ENCODE measurements around the gene FBXO24. TPM values are rescaled to one million over a fixed set of nuclear protein-coding genes. Genes with fewer than 3 reads are reported as not detected.
A peak's percentile ranks its signal among the peaks of the same experiment; 100 is the strongest.

Gene FBXO24
- total RNA-seq, 1 experiment from 2014 or later: 0.55 TPM

- in situ Hi-C loops (cut with HindIII; ENCODE audit: low pct_unique_long_range_greater_than_20kb, low sequenced_read_pairs): no loop called here
- peak; percentile 46 for DNase-seq (ENCODE audit: low read depth, low spot score)
Measured at GRCh38 chr7:100568896-100569844, 17.0 kb upstream of the FBXO24 start.

DNA sequence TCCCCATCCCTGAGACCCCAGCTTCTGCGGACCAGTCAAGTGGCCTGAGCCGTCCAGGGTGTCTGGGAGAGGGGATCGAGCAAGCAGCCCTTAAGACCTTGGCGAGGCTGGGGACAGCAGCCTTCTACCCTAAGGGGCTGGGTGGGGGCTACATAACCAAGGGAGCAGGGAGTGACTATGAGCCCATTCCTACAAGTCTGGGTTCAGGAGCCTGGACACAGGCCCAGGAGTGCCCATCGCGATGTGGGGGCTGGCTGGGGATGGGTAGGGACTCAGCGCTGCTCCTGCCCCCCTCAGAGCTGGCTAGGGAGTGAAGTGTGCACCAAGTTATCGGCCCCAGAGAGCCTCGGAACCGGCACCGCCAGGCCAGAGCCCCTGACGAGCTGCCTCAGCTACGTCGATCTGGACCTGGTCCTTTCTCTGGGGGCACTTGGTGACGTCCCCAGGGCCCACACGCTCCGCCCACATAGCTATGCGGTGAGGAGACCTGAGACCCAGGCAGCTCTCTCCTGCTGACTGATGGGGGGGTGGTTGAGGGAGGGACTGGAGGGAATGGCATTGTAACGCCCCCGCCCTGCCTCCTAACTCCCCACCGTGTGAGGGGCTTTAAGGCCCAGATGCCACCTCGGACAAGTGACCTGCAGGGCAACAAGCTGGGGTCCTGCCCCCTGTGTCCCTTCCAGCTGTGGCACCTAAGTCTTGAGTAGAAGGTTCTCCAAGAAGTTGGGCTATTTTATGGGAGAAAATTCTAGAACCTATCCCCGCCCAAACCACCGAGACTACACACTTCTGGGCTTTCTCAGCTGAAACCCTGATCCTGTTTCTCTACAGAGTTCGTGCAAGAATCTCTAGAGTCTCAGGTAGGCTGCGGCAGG is 14.9 kb upstream of the FBXO24 start:
- in situ Hi-C loops (cut with HindIII; ENCODE audit: low pct_unique_long_range_greater_than_20kb, low sequenced_read_pairs): no loop called here
- no peak for DNase-seq (ENCODE audit: low read depth, low spot score)

DNA sequence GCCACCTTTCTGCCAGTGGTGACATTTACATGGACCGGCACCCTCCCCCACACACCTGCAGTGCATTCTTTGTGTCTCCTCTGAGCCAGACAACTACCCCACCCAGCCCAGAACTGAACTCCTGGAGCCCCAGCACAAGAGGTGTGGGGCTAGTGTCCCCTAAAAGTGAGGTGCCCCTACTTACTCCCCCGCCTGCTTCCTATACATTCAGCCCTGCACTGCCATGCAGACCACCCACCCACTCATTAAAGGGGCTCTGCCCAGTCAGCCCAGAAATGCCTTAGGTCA is 14.4 kb upstream of the FBXO24 start:
- DNase-seq (ENCODE audit: low read depth, low spot score): no peak

GRCh38 chr7:100572281-100572948 is 13.7 kb upstream of the FBXO24 start:
- no peak for DNase-seq (ENCODE audit: low read depth, low spot score)
- in situ Hi-C loops (cut with HindIII; ENCODE audit: low pct_unique_long_range_greater_than_20kb, low sequenced_read_pairs): no loop called here

More for the DNA sequence above, 14.4 kb upstream of the FBXO24 start:
- in situ Hi-C loops (cut with HindIII; ENCODE audit: low pct_unique_long_range_greater_than_20kb, low sequenced_read_pairs): no loop called here

DNA sequence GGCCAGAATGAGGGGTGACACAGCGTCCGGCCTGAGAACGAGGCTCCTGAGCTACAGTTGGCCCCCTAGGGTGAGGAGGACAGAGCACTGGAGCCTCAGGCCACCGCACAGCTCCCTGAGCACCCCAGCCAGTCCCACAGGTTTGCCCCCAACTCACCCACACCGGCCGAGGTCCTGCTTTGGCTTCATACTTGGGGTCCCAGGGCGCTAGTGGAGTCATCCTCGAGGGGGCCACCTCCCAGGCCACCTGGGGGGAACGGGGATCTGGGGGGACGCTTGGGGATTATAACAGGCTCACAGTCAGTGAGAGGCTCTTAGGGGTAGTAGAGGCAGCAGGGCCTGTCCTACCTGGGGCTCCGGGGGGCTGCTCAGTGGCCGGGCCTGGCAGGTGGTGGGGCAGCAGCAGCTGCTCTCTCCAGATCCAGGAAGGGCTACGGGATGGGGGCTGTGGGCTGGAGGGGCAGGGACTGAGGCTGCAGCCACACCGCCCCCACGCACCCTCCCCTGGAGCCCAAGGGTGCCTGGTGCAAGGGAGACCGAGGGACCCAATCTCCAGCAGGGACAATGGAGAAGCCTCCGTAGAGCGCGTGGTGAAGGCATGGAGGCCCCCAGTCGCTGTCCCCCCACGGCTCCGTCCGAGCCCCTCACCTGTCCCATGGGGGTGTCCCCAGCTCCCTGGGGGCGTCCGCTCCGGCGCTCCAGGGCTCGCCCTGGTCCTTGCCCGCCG is 13.0 kb upstream of the FBXO24 start:
- in situ Hi-C loops (cut with HindIII; ENCODE audit: low pct_unique_long_range_greater_than_20kb, low sequenced_read_pairs): no loop called here
- no peak for DNase-seq (ENCODE audit: low read depth, low spot score)

- in situ Hi-C loops (cut with HindIII; ENCODE audit: low pct_unique_long_range_greater_than_20kb, low sequenced_read_pairs): no loop called here
- DNase-seq (ENCODE audit: low read depth, low spot score): no peak
Measured at GRCh38 chr7:100573691-100574361, 12.3 kb upstream of the FBXO24 start, which contains the start of gene SAP25. TSS of gene SAP25 (minus strand) at chr7:100573900. CDS start at chr7:100573742, 158 bp downstream.

GRCh38 chr7:100574362-100575205 is 11.5 kb upstream of the FBXO24 start:
- DNase-seq (ENCODE audit: low read depth, low spot score): no peak
- in situ Hi-C loops (cut with HindIII; ENCODE audit: low pct_unique_long_range_greater_than_20kb, low sequenced_read_pairs): no loop called here

DNA sequence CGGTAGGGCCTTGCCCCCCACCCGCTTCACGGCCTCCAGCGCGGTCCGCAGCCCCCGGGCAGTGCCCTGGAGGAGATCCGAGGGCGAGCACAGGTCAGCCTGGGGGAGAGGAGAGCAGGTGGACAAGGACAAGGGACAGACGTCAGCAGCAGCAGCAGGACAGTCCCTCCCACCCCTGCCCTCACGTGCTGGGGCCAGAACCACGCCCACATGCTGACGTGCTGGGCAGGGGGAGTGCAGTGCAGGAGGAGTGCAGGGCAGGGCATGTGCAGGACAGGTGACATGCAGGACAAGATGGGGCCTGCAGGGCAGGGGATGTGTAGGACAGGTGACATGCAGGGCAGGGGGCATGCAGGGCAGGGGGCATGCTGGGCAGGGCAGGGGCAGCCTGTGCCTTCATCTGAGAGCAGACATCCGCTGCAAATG is 10.9 kb upstream of the FBXO24 start:
- in situ Hi-C loops (cut with HindIII; ENCODE audit: low pct_unique_long_range_greater_than_20kb, low sequenced_read_pairs): no loop called here
- no peak for DNase-seq (ENCODE audit: low read depth, low spot score)

- no peak for DNase-seq (ENCODE audit: low read depth, low spot score)
- in situ Hi-C loops (cut with HindIII; ENCODE audit: low pct_unique_long_range_greater_than_20kb, low sequenced_read_pairs): no loop called here
Measured at GRCh38 chr7:100575746-100576383, 10.3 kb upstream of the FBXO24 start.

DNA sequence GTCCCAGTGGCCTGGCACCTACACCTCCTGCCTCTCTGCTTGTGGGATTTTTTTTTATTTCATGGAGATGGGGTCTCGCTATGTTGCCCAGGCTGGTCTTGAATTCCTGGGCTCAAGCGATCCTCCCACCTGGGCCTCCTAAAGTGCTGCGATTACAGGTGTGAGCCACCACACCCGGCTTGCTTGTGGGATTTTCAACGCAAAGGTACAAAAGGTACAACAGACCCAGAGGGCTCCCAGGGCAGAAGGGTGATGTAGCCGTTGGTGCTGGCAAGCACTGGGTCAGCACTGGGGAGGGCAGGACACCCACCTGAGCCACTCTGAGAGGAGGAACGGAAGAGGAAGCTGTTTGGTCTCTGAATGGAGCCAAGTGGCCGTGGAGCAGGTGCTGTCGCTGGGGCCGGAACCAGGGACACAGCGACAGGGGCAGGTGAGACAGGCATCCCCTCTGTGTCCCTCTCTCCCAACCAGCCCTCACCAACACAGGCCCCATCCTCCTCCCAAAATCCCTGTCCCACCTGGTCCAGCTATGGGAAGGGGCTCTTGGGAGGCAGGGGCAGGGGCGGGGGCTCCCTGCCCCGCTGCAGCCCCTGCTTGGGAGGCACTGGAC is 9.6 kb upstream of the FBXO24 start:
- DNase-seq (ENCODE audit: low read depth, low spot score): no peak
- in situ Hi-C loops (cut with HindIII; ENCODE audit: low pct_unique_long_range_greater_than_20kb, low sequenced_read_pairs): no loop called here

DNA sequence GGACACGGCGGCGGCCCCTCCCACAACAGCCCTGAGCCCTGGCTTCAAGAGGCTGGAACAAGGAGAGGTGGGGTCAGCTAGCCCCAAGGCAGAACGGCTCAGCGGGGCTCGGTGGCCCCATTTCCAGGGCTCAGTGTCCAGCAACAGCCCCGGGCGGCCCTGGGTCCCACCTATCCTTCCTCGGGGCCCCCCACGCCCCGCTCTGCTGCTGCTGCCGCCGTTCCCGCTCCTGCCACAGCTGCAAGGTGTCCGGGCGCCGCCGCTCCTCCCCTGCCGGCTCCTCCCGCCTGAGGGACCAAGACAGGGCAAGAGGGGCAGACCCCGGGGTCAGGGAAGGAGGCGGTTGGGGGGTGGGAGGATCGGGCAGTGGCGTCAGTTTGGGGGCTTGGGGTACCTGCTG is 9.0 kb upstream of the FBXO24 start:
- no peak for DNase-seq (ENCODE audit: low read depth, low spot score)
- in situ Hi-C loops (cut with HindIII; ENCODE audit: low pct_unique_long_range_greater_than_20kb, low sequenced_read_pairs): no loop called here

GRCh38 chr7:100577507-100577906 is 8.6 kb upstream of the FBXO24 start:
- in situ Hi-C loops (cut with HindIII; ENCODE audit: low pct_unique_long_range_greater_than_20kb, low sequenced_read_pairs): no loop called here
- no peak for DNase-seq (ENCODE audit: low read depth, low spot score)

DNA sequence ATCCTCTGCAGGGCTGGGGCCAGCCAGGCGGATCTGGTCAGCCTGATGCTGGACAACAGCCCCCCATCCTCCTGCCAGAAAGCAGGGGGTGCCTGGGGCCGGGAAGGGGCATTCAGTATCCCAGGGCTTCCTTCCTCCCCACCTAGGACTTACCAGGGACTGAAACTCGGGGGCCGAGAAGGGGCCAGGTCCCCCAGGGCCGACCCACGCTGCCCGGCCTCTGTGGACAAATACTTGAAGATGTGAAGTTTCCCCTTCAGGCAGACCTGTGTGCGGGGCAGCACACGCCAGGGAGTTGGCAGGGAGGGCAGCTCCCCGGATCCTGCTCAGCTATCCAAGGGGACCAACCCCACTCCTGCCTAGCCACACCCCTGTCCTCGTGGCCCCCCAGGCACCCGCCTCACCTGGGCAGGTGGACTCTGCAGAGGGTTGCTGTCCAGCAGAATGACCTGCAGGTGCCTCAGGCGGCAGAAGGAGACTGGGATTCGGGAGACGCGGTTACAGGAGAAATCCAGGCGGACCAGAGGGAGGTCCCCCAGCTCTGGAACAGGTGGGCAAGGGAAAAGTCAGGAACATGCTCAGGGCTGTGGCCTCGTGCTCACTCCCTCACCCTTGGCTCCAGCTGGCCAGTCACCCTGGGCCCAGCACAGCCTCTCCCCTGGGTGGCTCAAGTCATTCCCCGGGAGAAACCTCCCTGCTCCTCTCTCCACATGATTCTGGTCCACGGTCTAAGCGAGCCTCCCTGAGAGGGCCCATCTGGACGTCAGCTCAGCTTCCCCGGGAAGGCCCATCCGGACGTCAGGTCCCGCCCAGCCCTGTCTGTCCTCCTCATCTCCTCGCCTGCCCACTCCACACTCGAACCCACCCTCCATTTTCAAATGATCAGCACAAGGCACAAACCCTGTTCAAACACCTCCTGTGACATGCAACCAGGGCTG is 7.6 kb upstream of the FBXO24 start:
- in situ Hi-C loops (cut with HindIII; ENCODE audit: low pct_unique_long_range_greater_than_20kb, low sequenced_read_pairs): no loop called here
- DNase-seq (ENCODE audit: low read depth, low spot score): no peak

- in situ Hi-C loops (cut with HindIII; ENCODE audit: low pct_unique_long_range_greater_than_20kb, low sequenced_read_pairs): no loop called here
- DNase-seq (ENCODE audit: low read depth, low spot score): no peak
Measured at GRCh38 chr7:100580466-100581283, 5.5 kb upstream of the FBXO24 start.

Measured in SK-MEL-5 (cell line).